ENCODE results near the gene PRKD3. TPM values are rescaled to one million over a fixed set of nuclear protein-coding genes. Genes with fewer than 3 reads are reported as not detected.

The PRKD3 gene
- total and polyA plus RNA-seq, 2 donors (not counting 3 experiments of a cell fraction or from before 2014, with no cell fraction given): 14.9 to 47.3 TPM

DNA sequence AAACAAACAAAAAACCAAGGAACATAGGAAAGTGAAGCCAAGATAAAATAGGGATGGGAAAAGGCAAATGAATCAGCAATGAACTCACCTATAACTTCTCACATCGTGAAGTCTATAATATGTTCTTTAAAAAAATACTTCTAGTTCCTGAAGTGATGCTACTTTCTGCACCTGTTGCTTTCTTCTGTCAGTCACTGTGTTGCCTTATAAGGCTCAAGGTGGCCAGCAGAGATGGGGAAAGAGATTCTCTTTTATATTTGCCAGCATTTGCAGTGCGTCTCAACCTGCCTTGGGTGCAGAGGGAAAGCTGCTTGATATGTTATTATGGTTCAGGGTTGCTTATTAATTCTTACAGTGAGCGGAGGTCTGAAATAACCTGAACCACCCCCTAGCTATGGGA is 33.8 kb upstream of the PRKD3 start:
- H3K9me1 ChIP-seq (replicated peaks; ENCODE audit: control insufficient read depth, extremely low read depth, insufficient read depth, low read length): no peaks in the 10 kb centered on the region
- TF ChIP-seq, protein P1, sequence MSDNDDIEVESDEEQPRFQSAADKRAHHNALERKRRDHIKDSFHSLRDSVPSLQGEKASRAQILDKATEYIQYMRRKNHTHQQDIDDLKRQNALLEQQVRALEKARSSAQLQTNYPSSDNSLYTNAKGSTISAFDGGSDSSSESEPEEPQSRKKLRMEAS (IDR thresholded peaks at IDR 0.05; ENCODE audit: insufficient read depth, insufficient read length): no peak
- TF ChIP-seq EZH2 (IDR thresholded peaks at IDR 0.05; ENCODE audit: borderline replicate concordance, low read depth, low read length, severe bottlenecking) (no peak), POLR2A (IDR thresholded peaks at IDR 0.05; ENCODE audit: low read depth, low read length) (no peak), MYC (IDR thresholded peaks at IDR 0.05; ENCODE audit: low read depth, low read length) (no peak), JUN (IDR thresholded peaks at IDR 0.05; ENCODE audit: borderline replicate concordance, insufficient read depth, insufficient read length, low read depth) (no peak)
- TF ChIP-seq, protein P2, sequence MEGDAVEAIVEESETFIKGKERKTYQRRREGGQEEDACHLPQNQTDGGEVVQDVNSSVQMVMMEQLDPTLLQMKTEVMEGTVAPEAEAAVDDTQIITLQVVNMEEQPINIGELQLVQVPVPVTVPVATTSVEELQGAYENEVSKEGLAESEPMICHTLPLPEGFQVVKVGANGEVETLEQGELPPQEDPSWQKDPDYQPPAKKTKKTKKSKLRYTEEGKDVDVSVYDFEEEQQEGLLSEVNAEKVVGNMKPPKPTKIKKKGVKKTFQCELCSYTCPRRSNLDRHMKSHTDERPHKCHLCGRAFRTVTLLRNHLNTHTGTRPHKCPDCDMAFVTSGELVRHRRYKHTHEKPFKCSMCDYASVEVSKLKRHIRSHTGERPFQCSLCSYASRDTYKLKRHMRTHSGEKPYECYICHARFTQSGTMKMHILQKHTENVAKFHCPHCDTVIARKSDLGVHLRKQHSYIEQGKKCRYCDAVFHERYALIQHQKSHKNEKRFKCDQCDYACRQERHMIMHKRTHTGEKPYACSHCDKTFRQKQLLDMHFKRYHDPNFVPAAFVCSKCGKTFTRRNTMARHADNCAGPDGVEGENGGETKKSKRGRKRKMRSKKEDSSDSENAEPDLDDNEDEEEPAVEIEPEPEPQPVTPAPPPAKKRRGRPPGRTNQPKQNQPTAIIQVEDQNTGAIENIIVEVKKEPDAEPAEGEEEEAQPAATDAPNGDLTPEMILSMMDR (IDR thresholded peaks at IDR 0.05; ENCODE audit: extremely low read depth in 1 of 2, insufficient read depth in 1 of 2, low read depth in 1 of 2, low read length in 2 of 2): no peak
- no peaks in the 10 kb centered on the region for H4K20me1 ChIP-seq (replicated peaks; ENCODE audit: control insufficient read depth, extremely low read depth, insufficient read depth, low read length)
- FAIRE-seq (no peak), DNase-seq (ENCODE audit: low read depth, low spot score) (no peak)
- H3K4me3 ChIP-seq (replicated peaks in 1 of 3; ENCODE audit: insufficient read depth in 1 of 3, low read depth in 1 of 3, low read length in 3 of 3): no peak overlapping the region
- ChIA-PET POLR2A (no interaction called here), CTCF (interaction anchor here (0.9 to 1.1 kb wide), 2 partner anchors 15 to 519 kb away, joined by 3 read pairs; no protein-coding TSS in a partner anchor)
- H3K4me1 ChIP-seq (ENCODE audit: control insufficient read depth, extremely low read depth, insufficient read depth, low read length): no peaks in the 10 kb centered on the region
- no TSS peak for BruUV-seq (replicated peaks)
- dilution Hi-C loops (cut with MboI; ENCODE audit: extremely low pct_ligation_motif_present, low sequenced_read_pairs): no loop called here
- H3K27me3 ChIP-seq (ENCODE audit: control insufficient read depth in 2 of 2, insufficient read depth in 2 of 2, low read length in 2 of 2): no peaks in the 10 kb centered on the region
- H3K4me2 ChIP-seq (ENCODE audit: insufficient read depth, low read length): no peak overlapping the region
- H3K36me3 ChIP-seq (ENCODE audit: control insufficient read depth in 2 of 2, extremely low read depth in 1 of 2, insufficient read depth in 2 of 2, low read length in 2 of 2): no peaks in the 10 kb centered on the region
- no peak overlapping the region for H2AFZ ChIP-seq (ENCODE audit: low read depth, low read length)
- H3K79me2 ChIP-seq (ENCODE audit: control insufficient read depth, insufficient read depth, low read length): no peaks in the 10 kb centered on the region
- no peaks in the 10 kb centered on the region for H3K9me3 ChIP-seq (replicated peaks; ENCODE audit: control insufficient read depth, insufficient read depth, low read length)
- no peak overlapping the region for H3K27ac ChIP-seq (ENCODE audit: insufficient read depth, low read depth, low read length)
- no peak overlapping the region for H3K9ac ChIP-seq (replicated peaks; ENCODE audit: extremely low read depth, insufficient read depth, low read length)
- intact Hi-C loops (cut with micrococcal nuclease): no loop called here

DNA sequence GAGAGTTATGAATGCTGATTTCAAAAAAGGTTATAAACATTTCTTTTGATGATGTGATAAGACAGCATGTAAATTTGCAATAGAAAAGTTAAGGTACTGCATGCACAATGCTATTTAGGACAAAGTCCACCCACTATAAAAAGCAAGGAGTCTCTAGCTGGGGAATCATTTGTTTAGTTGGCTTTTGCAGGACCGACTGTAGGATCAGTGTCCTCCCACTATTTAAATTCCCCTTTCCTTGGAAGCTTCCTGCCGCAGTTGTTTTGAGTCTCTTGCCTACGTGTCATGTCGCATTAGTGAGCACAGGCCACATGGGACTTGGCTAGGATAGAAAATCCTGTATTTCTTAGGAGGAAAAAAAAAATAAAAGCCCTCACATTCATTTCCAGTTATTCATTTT is 32.9 kb upstream of the PRKD3 start:
- H3K4me1 ChIP-seq (ENCODE audit: control insufficient read depth, extremely low read depth, insufficient read depth, low read length): no peaks in the 10 kb centered on the region
- no peaks in the 10 kb centered on the region for H4K20me1 ChIP-seq (replicated peaks; ENCODE audit: control insufficient read depth, extremely low read depth, insufficient read depth, low read length)
- no peaks in the 10 kb centered on the region for H3K79me2 ChIP-seq (ENCODE audit: control insufficient read depth, insufficient read depth, low read length)
- no peak overlapping the region for H3K4me3 ChIP-seq (replicated peaks in 1 of 3; ENCODE audit: insufficient read depth in 1 of 3, low read depth in 1 of 3, low read length in 3 of 3)
- H3K4me2 ChIP-seq (ENCODE audit: insufficient read depth, low read length): no peak overlapping the region
- no peak overlapping the region for H2AFZ ChIP-seq (ENCODE audit: low read depth, low read length)
- H3K27ac ChIP-seq (ENCODE audit: insufficient read depth, low read depth, low read length): no peak overlapping the region
- CTCF ChIA-PET: interaction anchor here (0.7 kb wide), 1 partner anchor 893 kb away, joined by 3 read pairs; no protein-coding TSS in a partner anchor
- no peak overlapping the region for H3K9ac ChIP-seq (replicated peaks; ENCODE audit: extremely low read depth, insufficient read depth, low read length)
- intact Hi-C loops (cut with micrococcal nuclease) (no loop called here), dilution Hi-C loops (cut with MboI; ENCODE audit: extremely low pct_ligation_motif_present, low sequenced_read_pairs) (no loop called here)
- POLR2A ChIA-PET: no interaction called here
- BruUV-seq (replicated peaks): no TSS peak
- no peaks in the 10 kb centered on the region for H3K27me3 ChIP-seq (ENCODE audit: control insufficient read depth in 2 of 2, insufficient read depth in 2 of 2, low read length in 2 of 2)
- TF ChIP-seq FOS (IDR thresholded peaks at IDR 0.05; ENCODE audit: borderline replicate concordance, insufficient read depth, low read length) (no peak), JUN (IDR thresholded peaks at IDR 0.05; ENCODE audit: borderline replicate concordance, insufficient read depth, insufficient read length, low read depth) (no peak), GATA2 (IDR thresholded peaks at IDR 0.05; ENCODE audit: insufficient read depth, insufficient read length, low read depth, low read length) (no peak), EZH2 (IDR thresholded peaks at IDR 0.05; ENCODE audit: borderline replicate concordance, low read depth, low read length, severe bottlenecking) (no peak), POLR2A (IDR thresholded peaks at IDR 0.05; ENCODE audit: low read depth, low read length) (no peak), POLR2AphosphoS5 (IDR thresholded peaks at IDR 0.05; ENCODE audit: insufficient read depth, low read depth, low read length) (no peak), MYC (IDR thresholded peaks at IDR 0.05; ENCODE audit: low read depth, low read length) (no peak)
- TF ChIP-seq, protein P2 (IDR thresholded peaks at IDR 0.05; ENCODE audit: extremely low read depth in 1 of 2, insufficient read depth in 1 of 2, low read depth in 1 of 2, low read length in 2 of 2): no peak
- TF ChIP-seq, protein P1 (IDR thresholded peaks at IDR 0.05; ENCODE audit: insufficient read depth, insufficient read length): no peak
- no peaks in the 10 kb centered on the region for H3K36me3 ChIP-seq (ENCODE audit: control insufficient read depth in 2 of 2, extremely low read depth in 1 of 2, insufficient read depth in 2 of 2, low read length in 2 of 2)
- no peaks in the 10 kb centered on the region for H3K9me3 ChIP-seq (replicated peaks; ENCODE audit: control insufficient read depth, insufficient read depth, low read length)
- no peaks in the 10 kb centered on the region for H3K9me1 ChIP-seq (replicated peaks; ENCODE audit: control insufficient read depth, extremely low read depth, insufficient read depth, low read length)
- no peak for DNase-seq (ENCODE audit: low read depth, low spot score)
- no peak for FAIRE-seq
